Stimulated activated CD8-positive, alpha-beta memory T cell treated with anti-CD3 and anti-CD28 coated beads, Interleukin-4, amount 100 ng/mL, for 48 hours (primary cell): ENCODE results near the gene PLEKHH2.
A peak's percentile ranks its signal among the peaks of the same experiment; 100 is the strongest.

Source experiments
- DNase-seq: peaks from one replicate; pipeline ENCODE4 v3.0.0-alpha.2; 2020

PLEKHH2 gene

DNA sequence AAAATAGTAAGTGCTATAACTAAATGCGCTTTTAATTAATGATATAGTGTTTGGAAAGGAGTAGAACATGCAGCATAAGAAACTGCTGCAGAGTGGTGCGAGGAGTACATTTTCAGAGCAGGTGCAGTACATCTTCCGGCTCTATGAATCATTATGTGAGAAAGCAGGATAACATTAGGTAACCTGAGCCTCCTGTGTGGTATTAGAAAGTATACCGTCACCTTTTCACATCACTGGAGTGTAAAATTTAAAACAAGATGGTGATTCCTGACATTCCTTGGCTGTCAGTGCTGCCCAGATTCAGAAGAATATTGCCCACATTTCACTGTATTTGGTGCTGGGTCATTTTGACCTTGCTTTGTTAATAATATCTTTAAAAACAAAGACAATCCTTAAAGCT is 128.9 kb downstream of the PLEKHH2 start:
- DNase-seq: no peak

- peak; percentile 92 for DNase-seq
These were observed 137.0 kb downstream of the PLEKHH2 start, which contains the start of gene DYNC2LI1 for GRCh38 chr2:43773876-43774613. Gene DYNC2LI1 (plus strand): TSS chr2:43774039. CDS start chr2:43774139, 100 bp downstream.

DNA sequence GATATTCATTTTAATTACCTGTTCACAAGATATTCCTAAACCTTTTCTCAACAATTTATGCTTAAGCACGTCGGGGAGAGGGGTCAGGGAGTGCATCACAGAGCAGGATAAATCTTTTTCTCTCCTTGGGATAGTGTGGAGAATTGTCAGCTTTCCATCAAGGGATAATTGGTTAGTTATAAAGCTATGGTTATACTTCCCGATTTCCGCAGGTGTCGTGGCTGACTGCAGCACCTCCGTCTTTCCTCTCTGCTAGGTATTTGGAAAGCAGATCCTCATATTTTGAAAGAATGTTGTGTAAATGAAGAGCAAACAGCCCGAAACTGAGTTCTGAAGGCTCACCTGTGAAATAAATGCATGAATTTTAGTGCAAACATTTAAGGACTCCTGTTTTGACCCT is 137.6 kb downstream of the PLEKHH2 start:
- no peak for DNase-seq

- DNase-seq: no peak
These were observed 139.3 kb downstream of the PLEKHH2 start for GRCh38 chr2:43776324-43776723.

GRCh38 chr2:43777306-43777926 is 140.4 kb downstream of the PLEKHH2 start:
- peak; percentile 63 for DNase-seq

GRCh38 chr2:43778233-43778632 is 141.2 kb downstream of the PLEKHH2 start:
- no peak for DNase-seq

DNA sequence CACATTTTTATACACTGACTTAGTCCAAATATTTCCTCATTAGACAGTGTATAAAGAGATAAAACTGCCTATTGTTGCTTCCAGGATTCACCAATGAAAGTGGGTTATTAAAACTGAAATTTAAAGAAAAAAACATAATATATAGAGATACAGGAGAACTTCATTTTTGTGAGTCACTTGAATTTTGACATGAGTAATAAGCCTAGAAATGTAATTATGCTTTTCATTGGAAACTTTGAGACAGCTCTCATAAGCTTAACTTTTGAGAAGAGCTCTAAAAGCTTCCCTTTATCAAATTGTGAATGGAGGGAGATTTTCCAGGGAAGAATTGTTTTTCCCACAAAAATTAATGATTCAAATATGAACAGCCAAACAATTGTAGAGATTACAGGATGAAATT is 150.8 kb downstream of the PLEKHH2 start:
- DNase-seq: no peak

GRCh38 chr2:43788646-43789045 is 151.6 kb downstream of the PLEKHH2 start:
- DNase-seq: no peak

GRCh38 chr2:43790147-43790546 is 153.1 kb downstream of the PLEKHH2 start:
- DNase-seq: no peak

DNA sequence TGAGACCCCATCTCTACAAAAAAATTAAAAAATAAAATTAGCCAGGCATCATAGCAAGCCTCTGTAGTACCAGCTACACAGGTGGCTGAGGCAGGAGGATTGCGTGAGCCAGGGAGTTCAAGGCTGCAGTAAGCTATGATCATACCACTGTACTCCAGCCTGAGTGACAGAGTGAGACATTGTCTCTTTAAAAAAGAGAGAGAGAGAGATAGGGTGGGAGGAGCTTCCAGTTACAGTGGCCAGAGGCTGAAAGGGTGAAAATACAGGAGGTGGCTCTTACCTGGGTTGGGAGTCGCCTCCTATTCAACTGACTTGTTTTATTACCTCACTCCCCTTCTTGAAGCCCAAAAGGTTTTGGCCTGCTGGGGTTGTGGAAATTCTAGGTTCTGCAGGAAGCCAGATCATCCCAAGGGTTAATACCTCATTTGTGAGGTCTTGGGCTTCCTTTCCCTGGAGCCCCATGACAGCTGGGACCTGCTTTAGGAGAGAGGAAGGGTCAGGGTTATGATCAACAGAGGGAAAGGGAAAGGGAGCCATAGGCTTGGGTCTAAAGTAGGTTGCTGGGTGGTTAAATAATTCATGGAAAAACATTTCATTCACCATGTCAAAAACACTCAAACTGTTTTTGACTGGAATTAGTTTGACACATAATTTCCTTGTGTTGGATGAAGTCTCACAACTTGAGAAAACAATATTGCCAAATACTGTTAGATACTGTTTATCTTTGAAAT is 154.1 kb downstream of the PLEKHH2 start:
- DNase-seq: no peak

DNA sequence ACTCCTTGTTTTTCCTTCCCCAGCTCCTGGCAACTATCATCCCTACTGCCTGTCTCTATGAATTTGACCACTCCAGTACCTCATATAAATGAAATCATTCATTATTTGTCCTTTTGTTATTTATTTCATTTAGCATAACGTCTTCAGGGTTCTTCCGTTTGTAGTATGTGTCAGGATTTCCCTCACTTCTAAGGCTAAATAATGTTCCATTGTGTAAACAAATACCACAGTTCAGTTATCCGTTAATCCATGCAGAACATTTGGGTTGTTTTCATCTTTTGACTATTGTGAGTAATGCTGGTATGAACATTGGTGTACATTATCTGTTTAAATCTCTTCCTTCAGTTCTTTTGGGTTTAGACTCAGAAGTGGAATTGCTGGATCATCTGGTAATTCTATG is 155.6 kb downstream of the PLEKHH2 start:
- DNase-seq: no peak

GRCh38 chr2:43794956-43795355 is 157.9 kb downstream of the PLEKHH2 start:
- no peak for DNase-seq

GRCh38 chr2:43796206-43796605 is 159.1 kb downstream of the PLEKHH2 start:
- no peak for DNase-seq

DNA sequence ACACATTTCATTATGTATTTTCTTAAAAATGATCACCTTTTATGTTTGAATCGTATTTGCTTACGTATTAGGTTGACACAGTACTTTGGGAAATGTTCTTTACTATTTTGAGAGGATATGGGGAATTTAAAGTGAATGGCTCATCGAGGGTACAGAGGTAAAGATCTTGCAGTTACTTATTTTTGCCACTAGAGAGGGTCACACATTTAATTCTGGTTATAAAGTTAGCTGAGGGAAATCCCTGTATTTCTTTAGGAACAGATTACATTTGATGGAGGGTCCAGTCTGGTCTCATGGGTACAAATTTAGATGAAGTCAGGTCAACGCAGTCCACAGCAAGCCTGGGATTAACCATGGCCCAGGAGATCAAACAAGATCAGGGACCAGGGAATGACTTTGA is 161.2 kb downstream of the PLEKHH2 start:
- no peak for DNase-seq

- DNase-seq: no peak
These were observed 163.8 kb downstream of the PLEKHH2 start for GRCh38 chr2:43800894-43801293.

- DNase-seq: no peak
These were observed 165.1 kb downstream of the PLEKHH2 start for GRCh38 chr2:43802135-43802534.

DNA sequence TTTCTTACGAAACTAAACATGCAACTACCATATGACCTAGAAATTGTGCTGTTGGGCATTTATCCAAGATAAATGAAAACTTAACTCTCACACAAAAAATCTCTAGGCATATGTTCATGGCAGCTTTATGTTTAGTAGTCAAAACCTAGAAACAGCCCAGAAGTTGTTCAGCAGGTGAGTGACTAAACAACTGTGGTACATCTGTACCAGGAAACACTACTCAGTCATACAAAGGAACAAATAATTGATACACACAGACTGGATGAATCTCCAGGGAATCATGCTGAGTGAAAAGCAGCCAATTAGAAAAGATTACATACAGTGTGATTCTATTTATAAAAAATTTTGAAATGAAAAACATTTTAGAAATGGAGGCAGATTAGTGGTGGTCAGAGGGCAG is 166.1 kb downstream of the PLEKHH2 start:
- DNase-seq: no peak

GRCh38 chr2:43806719-43807031 is 169.6 kb downstream of the PLEKHH2 start:
- DNase-seq: no peak

DNA sequence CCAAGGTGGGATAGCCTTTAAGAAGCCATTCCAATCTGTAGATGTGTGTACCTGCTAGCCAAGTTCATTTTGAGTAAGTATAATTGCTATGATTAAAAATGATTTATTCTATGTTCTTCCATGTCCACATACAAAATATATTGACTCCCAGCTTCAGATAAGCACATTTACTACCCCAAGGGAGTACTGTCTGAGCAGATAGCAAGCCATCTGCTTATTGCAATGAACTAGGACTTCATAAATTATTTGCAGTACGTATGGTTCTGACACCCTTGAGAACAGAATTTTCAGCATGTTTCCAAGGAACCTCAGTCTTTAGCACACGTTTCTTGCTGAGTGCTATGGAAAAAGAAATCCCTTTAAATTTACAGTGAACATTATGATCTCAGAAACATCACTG is 173.4 kb downstream of the PLEKHH2 start:
- no peak for DNase-seq

DNA sequence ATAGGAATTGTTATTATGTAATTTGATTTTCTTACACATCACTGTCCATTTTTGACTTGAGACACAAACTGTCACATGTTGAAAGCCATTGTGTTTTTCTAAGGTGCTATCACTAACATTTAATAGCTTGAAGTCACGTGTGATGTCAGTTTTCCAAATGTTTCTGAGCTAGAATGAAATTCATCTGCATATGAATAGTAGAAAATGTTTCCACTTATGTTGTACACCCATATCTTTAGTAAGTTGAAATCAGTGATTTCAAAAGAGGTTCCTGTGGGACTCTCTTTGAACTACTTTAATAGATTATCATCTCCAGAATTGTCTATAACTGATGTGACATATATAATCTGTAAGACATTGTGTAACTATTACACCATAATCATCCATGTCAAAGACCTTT is 173.8 kb downstream of the PLEKHH2 start:
- no peak for DNase-seq

DNA sequence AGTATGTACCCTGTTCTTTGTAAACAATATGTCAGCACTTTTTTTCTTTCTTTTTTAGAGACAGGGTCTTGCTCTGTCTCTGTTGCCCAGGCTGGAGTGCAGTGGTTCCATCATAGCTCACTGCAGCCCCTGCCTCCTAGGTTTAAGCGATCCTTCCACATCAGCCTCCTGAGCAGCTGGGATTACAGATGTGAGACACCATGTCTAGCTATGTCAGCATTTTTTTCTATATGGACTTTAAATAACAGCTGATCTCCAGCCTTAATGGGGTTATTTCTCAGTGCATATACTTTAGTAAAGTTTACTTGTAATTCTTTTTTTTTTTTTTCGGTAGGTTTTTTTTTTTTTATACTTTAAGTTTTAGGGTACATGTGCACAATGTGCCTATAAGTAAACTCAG is 174.9 kb downstream of the PLEKHH2 start:
- no peak for DNase-seq

GRCh38 chr2:43812947-43813346 is 175.9 kb downstream of the PLEKHH2 start:
- no peak for DNase-seq

DNA sequence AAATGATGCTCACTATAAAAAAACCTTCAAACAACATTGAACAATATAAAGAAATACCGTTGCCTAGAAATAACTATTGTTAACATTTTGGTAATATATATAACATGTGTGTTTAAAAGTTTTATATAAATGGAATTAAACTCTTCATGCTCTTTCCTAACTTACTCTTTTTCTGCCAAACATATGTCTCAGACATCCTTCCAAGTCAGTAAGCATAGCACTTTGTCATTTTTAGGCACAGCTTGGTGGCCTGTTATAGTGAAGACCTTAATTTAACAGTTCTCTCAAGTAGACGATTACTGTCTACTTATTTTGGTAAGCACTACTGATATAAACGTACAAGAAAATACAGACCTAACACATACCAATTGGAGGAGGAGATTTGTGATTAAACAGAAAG is 177.7 kb downstream of the PLEKHH2 start:
- DNase-seq: no peak
